CD4-positive, alpha-beta memory T cell (primary cell): ENCODE measurements around the gene HOTAIR. TPM values are rescaled to one million over a fixed set of nuclear protein-coding genes. Genes with fewer than 3 reads are reported as not detected.

ENCODE experiments used
- CTCF ChIA-PET: fragments of 350-600 bp; sonication (Branson Sonifier 250); formaldehyde crosslinking; loops from one replicate; lab custom pipeline; 2021; ENCODE audit warnings: inconsistent platforms; ENCODE audit not compliant: partially characterized antibody; lab: Charles Lee
- POLR2A ChIA-PET: fragments of 350-600 bp; sonication (Branson Sonifier 250); formaldehyde crosslinking; loops from one replicate; lab custom pipeline; 2021; ENCODE audit not compliant: partially characterized antibody; lab: Charles Lee
- DNase-seq, 5 donors: peaks; one replicate each; pipeline versions ENCODE4 v3.0.0 to v3.0.0-alpha.2; 2020 to 2022; ENCODE audit warnings: mixed read lengths in 1 of 5
- H3K27ac ChIP-seq: one replicate; pipeline ENCODE4 v1.7.0; 2013; ENCODE audit warnings: low read depth, low read length
- H3K27me3 ChIP-seq: 2 replicates; pipeline ENCODE4 v1.7.0; 2013; ENCODE audit warnings: mild to moderate bottlenecking, low read length, moderate library complexity; ENCODE audit not compliant: insufficient read depth
- H3K36me3 ChIP-seq: 2 replicates; pipeline ENCODE4 v1.7.0; 2013; ENCODE audit warnings: mild to moderate bottlenecking, low read length, moderate library complexity; ENCODE audit not compliant: insufficient read depth
- H3K4me1 ChIP-seq: 2 replicates; pipeline ENCODE4 v1.7.0; 2013; ENCODE audit warnings: mild to moderate bottlenecking, low read length, moderate library complexity; ENCODE audit not compliant: insufficient read depth
- H3K4me3 ChIP-seq, 2 donors: one replicate each; pipeline ENCODE4 v1.7.0; 2013; ENCODE audit warnings: low read length in 2 of 2, mild to moderate bottlenecking in 1 of 2
- H3K9me3 ChIP-seq, 2 donors: one replicate each; pipeline ENCODE4 v1.7.0; 2013; ENCODE audit warnings: low read length in 2 of 2, control low read depth in 1 of 2; ENCODE audit not compliant: control insufficient read depth in 1 of 2
- H3K27ac Mint-ChIP-seq, 7 donors: one replicate each; pipeline ENCODE4 v1.8.0; 2020 to 2021; ENCODE audit warnings: mixed read lengths in 7 of 7, mild to moderate bottlenecking in 6 of 7, inconsistent platforms in 3 of 7, moderate library complexity in 3 of 7
- H3K27me3 Mint-ChIP-seq, 2 donors: one replicate each; pipeline ENCODE4 v1.8.0; 2020 to 2021; ENCODE audit warnings: mixed read lengths in 2 of 2
- H3K36me3 Mint-ChIP-seq, 2 donors: one replicate each; pipeline ENCODE4 v1.8.0; 2020 to 2021; ENCODE audit warnings: mixed read lengths in 2 of 2, inconsistent platforms in 1 of 2, mild to moderate bottlenecking in 1 of 2
- H3K4me1 Mint-ChIP-seq, 4 donors: one replicate each; pipeline ENCODE4 v1.8.0; 2020 to 2021; ENCODE audit warnings: mixed read lengths in 4 of 4, mild to moderate bottlenecking in 1 of 4
- H3K4me3 Mint-ChIP-seq, 8 donors: one replicate each; pipeline ENCODE4 v1.8.0; 2020 to 2021; ENCODE audit warnings: mixed read lengths in 8 of 8, mild to moderate bottlenecking in 7 of 8, moderate library complexity in 6 of 8, inconsistent platforms in 3 of 8
- H3K9me3 Mint-ChIP-seq, 8 donors: one replicate each; pipeline ENCODE4 v1.8.0; 2020 to 2021; ENCODE audit warnings: mixed read lengths in 8 of 8, mild to moderate bottlenecking in 5 of 8, inconsistent platforms in 3 of 8, moderate library complexity in 1 of 8
- intact Hi-C: fragments of 100-400 bp; cut with micrococcal nuclease; formaldehyde crosslinking; loops from one replicate; pipeline ENCODE4 v1.15.1; 2023
- polyA plus RNA-seq, 2 donors: library from polyadenylated mRNA; unstranded; fragments of 300-500 nt; fragmentation: Illumina TruSeq; gene quantifications; one replicate each; pipeline ENCODE4 v1.2.3, GENCODE V29; 2021
- total RNA-seq, 2 experiments: library from RNA; stranded (reverse); gene quantifications; one replicate each; pipeline ENCODE4 v1.2.3, GENCODE V29; 2021

Gene HOTAIR
- total and polyA plus RNA-seq, 4 experiments from 2014 or later = not detected

GRCh38 chr12:53931844-53932581 lies 42.7 kb downstream of the HOTAIR start:
- no peak for DNase-seq
- H3K27ac ChIP-seq = no peak overlapping the region
- no peak overlapping the region for H3K4me3 Mint-ChIP-seq
- no peak overlapping the region for H3K27ac Mint-ChIP-seq
- peaks cover 0 to 9% (median 5%) of the 10 kb centered on the region in 8 donors for H3K9me3 Mint-ChIP-seq
- no peaks in the 10 kb centered on the region for H3K36me3 Mint-ChIP-seq
- peaks cover 75 to 79% of the 10 kb centered on the region in 2 donors for H3K27me3 Mint-ChIP-seq
- peaks cover 8% of the 10 kb centered on the region for H3K4me1 ChIP-seq
- intact Hi-C loops = no loop called here
- CTCF ChIA-PET = no interaction called here
- H3K36me3 ChIP-seq = no peaks in the 10 kb centered on the region
- H3K4me3 ChIP-seq = no peak overlapping the region
- POLR2A ChIA-PET = no interaction called here
- H3K4me1 Mint-ChIP-seq = peaks cover 6 to 24% (median 10%) of the 10 kb centered on the region in 4 donors
- H3K9me3 ChIP-seq = no peaks in the 10 kb centered on the region
- H3K27me3 ChIP-seq = peaks cover 78% of the 10 kb centered on the region

- Histone ChIP-seq H3K9me3 (no peaks in the 10 kb centered on the region), H3K27me3 (peaks cover 89% of the 10 kb centered on the region), H3K36me3 (no peaks in the 10 kb centered on the region), H3K27ac (no peak overlapping the region), H3K4me3 (no peak overlapping the region), H3K4me1 (peaks cover 6% of the 10 kb centered on the region)
- DNase-seq = no peak
- ChIA-PET CTCF (no interaction called here), POLR2A (no interaction called here)
- Mint-ChIP-seq H3K4me1 (peaks cover 3 to 17% (median 7%) of the 10 kb centered on the region in 4 donors), H3K4me3 (no peak overlapping the region), H3K36me3 (no peaks in the 10 kb centered on the region), H3K27me3 (peaks cover 77 to 81% of the 10 kb centered on the region in 2 donors), H3K27ac (no peak overlapping the region), H3K9me3 (peaks cover 0 to 13% (median 6%) of the 10 kb centered on the region in 8 donors)
- intact Hi-C loops = no loop called here
These were observed 44.0 kb downstream of the HOTAIR start for GRCh38 chr12:53930591-53931255.

- Mint-ChIP-seq H3K27me3 (peaks cover 68 to 82% of the 10 kb centered on the region in 2 donors), H3K9me3 (peaks cover 0 to 13% (median 6%) of the 10 kb centered on the region in 8 donors), H3K4me1 (peaks cover 0 to 8% (median 0%) of the 10 kb centered on the region in 4 donors), H3K27ac (no peak overlapping the region), H3K4me3 (no peak overlapping the region), H3K36me3 (no peaks in the 10 kb centered on the region)
- DNase-seq = no peak
- H3K36me3 ChIP-seq = no peaks in the 10 kb centered on the region
- CTCF ChIA-PET = no interaction called here
- H3K4me3 ChIP-seq = no peak overlapping the region
- no peak overlapping the region for H3K27ac ChIP-seq
- intact Hi-C loops = no loop called here
- peaks cover 91% of the 10 kb centered on the region for H3K27me3 ChIP-seq
- H3K4me1 ChIP-seq = no peaks in the 10 kb centered on the region
- no peaks in the 10 kb centered on the region for H3K9me3 ChIP-seq
- POLR2A ChIA-PET = no interaction called here
These were observed 45.2 kb downstream of the HOTAIR start for GRCh38 chr12:53929527-53929926.

DNA sequence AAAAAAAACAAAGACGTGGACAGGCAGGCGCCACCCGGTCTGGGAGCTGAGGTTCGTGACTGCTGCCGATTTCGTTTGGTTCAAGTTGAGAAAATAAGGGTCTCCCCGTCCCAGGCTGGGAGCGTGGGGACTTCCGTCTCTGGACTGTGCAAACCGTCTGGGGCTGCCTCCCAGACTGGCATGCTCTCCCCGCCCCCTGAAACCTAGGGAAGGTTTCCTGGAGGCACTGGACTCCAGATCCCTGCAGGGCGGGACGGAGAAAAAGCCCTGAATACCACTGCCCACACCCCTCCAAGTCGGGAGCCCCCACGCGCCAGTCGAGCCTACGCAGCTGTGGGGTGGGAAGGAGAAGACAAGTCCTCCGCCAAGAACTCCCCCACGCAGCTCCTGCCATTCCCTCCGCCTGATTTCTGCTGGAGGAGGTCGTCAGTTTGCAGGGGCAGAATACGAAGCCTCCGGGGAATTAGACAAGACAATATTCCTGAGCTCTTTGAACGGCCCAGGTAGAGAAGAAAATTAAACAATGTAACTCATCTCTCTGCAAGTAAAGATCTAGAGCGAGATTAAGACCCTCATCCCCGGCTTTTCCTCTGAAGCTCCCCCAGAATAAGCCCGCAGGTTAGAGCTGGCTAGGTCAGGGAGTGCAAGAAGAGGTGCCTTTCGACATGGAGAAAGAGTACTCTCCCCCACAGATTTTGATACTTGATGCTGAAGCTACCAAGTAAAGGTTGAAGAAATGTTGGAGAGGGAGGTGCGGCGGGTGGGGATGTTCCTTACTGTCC lies 46.5 kb downstream of the HOTAIR start:
- no peak for DNase-seq
- no peaks in the 10 kb centered on the region for H3K36me3 Mint-ChIP-seq
- no peak overlapping the region for H3K4me3 ChIP-seq
- H3K27me3 Mint-ChIP-seq = peaks cover 67 to 81% of the 10 kb centered on the region in 2 donors
- intact Hi-C loops = no loop called here
- no peaks in the 10 kb centered on the region for H3K4me1 ChIP-seq
- H3K27ac Mint-ChIP-seq = peak overlapping the region in 1 of 7 donors; percentile 57
- H3K4me1 Mint-ChIP-seq = peaks cover 0 to 8% (median 0%) of the 10 kb centered on the region in 4 donors
- H3K36me3 ChIP-seq = no peaks in the 10 kb centered on the region
- H3K9me3 Mint-ChIP-seq = peaks cover 0 to 13% (median 6%) of the 10 kb centered on the region in 8 donors
- no peak overlapping the region for H3K27ac ChIP-seq
- POLR2A ChIA-PET = no interaction called here
- no peaks in the 10 kb centered on the region for H3K9me3 ChIP-seq
- H3K4me3 Mint-ChIP-seq = peak overlapping the region in 2 of 8 donors; percentile 14 to 28
- peaks cover 87% of the 10 kb centered on the region for H3K27me3 ChIP-seq
- CTCF ChIA-PET = no interaction called here

- H3K4me3 Mint-ChIP-seq = peak overlapping the region in 1 of 8 donors; percentile 28
- POLR2A ChIA-PET = no interaction called here
- no peaks in the 10 kb centered on the region for H3K36me3 Mint-ChIP-seq
- peaks cover 79% of the 10 kb centered on the region for H3K27me3 ChIP-seq
- peaks cover 64 to 80% of the 10 kb centered on the region in 2 donors for H3K27me3 Mint-ChIP-seq
- no peak overlapping the region for H3K4me3 ChIP-seq
- H3K27ac Mint-ChIP-seq = peak overlapping the region in 1 of 7 donors; percentile 2
- H3K9me3 Mint-ChIP-seq = peaks cover 0 to 13% (median 6%) of the 10 kb centered on the region in 8 donors
- DNase-seq = no peak
- H3K36me3 ChIP-seq = no peaks in the 10 kb centered on the region
- H3K9me3 ChIP-seq = no peaks in the 10 kb centered on the region
- no peak overlapping the region for H3K27ac ChIP-seq
- H3K4me1 Mint-ChIP-seq = peaks cover 0 to 8% (median 0%) of the 10 kb centered on the region in 4 donors
- CTCF ChIA-PET = no interaction called here
- intact Hi-C loops = no loop called here
- H3K4me1 ChIP-seq = no peaks in the 10 kb centered on the region
These were observed 47.3 kb downstream of the HOTAIR start for GRCh38 chr12:53927220-53928029.

DNA sequence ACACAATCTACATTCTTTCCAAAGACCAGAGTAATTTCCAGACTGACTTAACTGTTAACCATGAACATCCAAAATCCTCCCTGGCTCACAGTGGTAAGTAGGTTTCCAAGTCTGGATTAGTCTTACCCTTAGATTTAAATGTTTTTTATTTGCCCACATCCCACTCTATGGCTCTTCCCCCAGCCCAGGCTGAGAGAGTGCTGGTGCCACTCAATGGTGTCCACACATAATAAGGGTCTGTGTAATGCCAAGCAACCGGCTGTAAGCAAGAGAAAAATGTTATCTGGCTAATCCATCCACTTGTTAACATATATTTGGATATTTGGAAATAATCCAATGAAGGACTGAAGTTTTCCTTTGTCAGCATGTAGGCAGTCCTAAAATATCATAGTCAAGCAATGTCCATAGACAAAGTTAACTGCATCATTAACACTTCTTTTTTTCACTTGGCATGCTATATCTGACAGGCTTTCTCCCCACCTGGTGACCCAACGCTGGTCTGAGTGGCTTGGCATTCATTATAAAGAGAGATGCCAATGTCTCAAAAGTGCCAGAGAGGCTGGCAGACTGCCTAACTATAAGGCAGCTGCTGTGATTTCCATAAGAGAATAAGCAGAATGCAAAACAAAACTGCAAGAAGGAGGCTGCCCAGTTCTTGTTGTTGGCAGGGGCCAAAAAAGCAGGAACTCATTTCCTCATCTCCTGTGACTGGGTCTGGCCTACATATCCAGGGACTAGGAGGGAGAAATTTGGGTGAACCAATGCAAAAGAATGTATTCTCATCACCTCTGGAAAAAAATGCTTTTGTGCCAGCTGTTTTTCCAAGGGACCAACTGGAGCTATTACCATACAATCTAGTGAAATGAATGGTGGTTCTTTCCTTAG lies 50.0 kb downstream of the HOTAIR start:
- H3K4me3 ChIP-seq = no peak overlapping the region
- Mint-ChIP-seq H3K4me3 (no peak overlapping the region), H3K27ac (no peak overlapping the region), H3K27me3 (peaks cover 54 to 78% of the 10 kb centered on the region in 2 donors), H3K9me3 (peaks cover 0 to 13% (median 4%) of the 10 kb centered on the region in 8 donors), H3K4me1 (peaks cover 0 to 8% (median 0%) of the 10 kb centered on the region in 4 donors), H3K36me3 (no peaks in the 10 kb centered on the region)
- intact Hi-C loops = no loop called here
- CTCF ChIA-PET = no interaction called here
- H3K9me3 ChIP-seq = no peaks in the 10 kb centered on the region
- peaks cover 57% of the 10 kb centered on the region for H3K27me3 ChIP-seq
- DNase-seq = no peak
- H3K4me1 ChIP-seq = no peaks in the 10 kb centered on the region
- POLR2A ChIA-PET = no interaction called here
- no peaks in the 10 kb centered on the region for H3K36me3 ChIP-seq
- no peak overlapping the region for H3K27ac ChIP-seq
